ENCODE data around the gene ATP5F1D. TPM values are rescaled to one million over a fixed set of nuclear protein-coding genes. Genes with fewer than 3 reads are reported as not detected.
A peak's percentile ranks its signal among the peaks of the same experiment; 100 is the strongest.

The ATP5F1D gene
- total and polyA plus RNA-seq, 2 of the 13 experiments (the other 11 are each of a cell fraction or from before 2014, with no cell fraction given): 39.4 to 78.7 TPM

- TF ChIP-seq ATF4 (CRISPR knock-in tag; IDR thresholded peaks at IDR 0.05) (no peak), ZFP36L2 (CRISPR knock-in tag; IDR thresholded peaks at IDR 0.05) (no peak), THAP9 (CRISPR knock-in tag; IDR thresholded peaks at IDR 0.05; ENCODE audit: borderline replicate concordance) (peak; percentile 28; the same call in 1 of the 2 replicates), ZNF513 (CRISPR knock-in tag; conservative IDR thresholded peaks at IDR 0.05) (no peak), HHEX (CRISPR knock-in tag; IDR thresholded peaks at IDR 0.05) (no peak), MXD1 (CRISPR knock-in tag; IDR thresholded peaks at IDR 0.05) (peak; percentile 84), ZBTB4 (CRISPR knock-in tag; IDR thresholded peaks at IDR 0.05; ENCODE audit: borderline replicate concordance) (no peak), FOXJ3 (CRISPR knock-in tag; IDR thresholded peaks at IDR 0.05; ENCODE audit: borderline replicate concordance) (no peak), POLR2G (IDR thresholded peaks at IDR 0.05; ENCODE audit: low read depth, low read length) (peak; percentile 70), ARID5B (CRISPR knock-in tag; IDR thresholded peaks at IDR 0.05) (peak; percentile 62), MEIS1 (CRISPR knock-in tag; IDR thresholded peaks at IDR 0.05; ENCODE audit: borderline replicate concordance) (peak; percentile 76; the same call in 1 of the 2 replicates), ZNF652 (CRISPR knock-in tag; IDR thresholded peaks at IDR 0.05; ENCODE audit: borderline replicate concordance, low read depth) (no peak), KMT2A (CRISPR knock-in tag; IDR thresholded peaks at IDR 0.05) (no peak; the same call in 1 of the 2 replicates), ZNF3 (CRISPR knock-in tag; IDR thresholded peaks at IDR 0.05) (no peak)
Observed at GRCh38 chr19:1266129-1266915, 24.8 kb downstream of the ATP5F1D start (continued).

Measured in HepG2 (cell line).